ENCODE results near the gene GSK3B.

DNA sequence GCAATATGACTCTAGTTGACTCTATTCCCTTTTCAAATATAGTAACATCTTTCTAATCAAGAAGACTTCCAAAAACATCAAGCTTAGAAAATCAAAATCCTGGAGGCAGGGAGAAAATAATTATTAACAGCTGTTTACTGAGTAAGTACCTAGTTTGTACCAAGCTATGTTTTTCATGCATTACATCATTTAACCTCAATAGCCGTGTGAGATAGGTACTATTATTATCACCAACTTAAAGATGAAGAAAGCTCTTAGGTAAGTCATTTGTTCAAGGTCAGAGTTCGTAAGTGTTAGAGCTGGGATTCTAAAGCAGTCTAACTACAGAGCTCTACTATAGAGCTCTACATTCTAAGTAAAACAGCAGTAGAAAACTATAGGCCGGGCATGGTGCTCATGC lies 41.6 kb downstream of the GSK3B start:
- TF ChIP-seq, protein P1, sequence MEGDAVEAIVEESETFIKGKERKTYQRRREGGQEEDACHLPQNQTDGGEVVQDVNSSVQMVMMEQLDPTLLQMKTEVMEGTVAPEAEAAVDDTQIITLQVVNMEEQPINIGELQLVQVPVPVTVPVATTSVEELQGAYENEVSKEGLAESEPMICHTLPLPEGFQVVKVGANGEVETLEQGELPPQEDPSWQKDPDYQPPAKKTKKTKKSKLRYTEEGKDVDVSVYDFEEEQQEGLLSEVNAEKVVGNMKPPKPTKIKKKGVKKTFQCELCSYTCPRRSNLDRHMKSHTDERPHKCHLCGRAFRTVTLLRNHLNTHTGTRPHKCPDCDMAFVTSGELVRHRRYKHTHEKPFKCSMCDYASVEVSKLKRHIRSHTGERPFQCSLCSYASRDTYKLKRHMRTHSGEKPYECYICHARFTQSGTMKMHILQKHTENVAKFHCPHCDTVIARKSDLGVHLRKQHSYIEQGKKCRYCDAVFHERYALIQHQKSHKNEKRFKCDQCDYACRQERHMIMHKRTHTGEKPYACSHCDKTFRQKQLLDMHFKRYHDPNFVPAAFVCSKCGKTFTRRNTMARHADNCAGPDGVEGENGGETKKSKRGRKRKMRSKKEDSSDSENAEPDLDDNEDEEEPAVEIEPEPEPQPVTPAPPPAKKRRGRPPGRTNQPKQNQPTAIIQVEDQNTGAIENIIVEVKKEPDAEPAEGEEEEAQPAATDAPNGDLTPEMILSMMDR (IDR thresholded peaks at IDR 0.05) = no peak
- TF ChIP-seq POLR2A (IDR thresholded peaks at IDR 0.05) = no peak
